ENCODE results near the gene IGLON5. TPM values are rescaled to one million over a fixed set of nuclear protein-coding genes. Genes with fewer than 3 reads are reported as not detected.

The IGLON5 gene
- total RNA-seq, 1 experiment from 2014 or later: not detected

DNA sequence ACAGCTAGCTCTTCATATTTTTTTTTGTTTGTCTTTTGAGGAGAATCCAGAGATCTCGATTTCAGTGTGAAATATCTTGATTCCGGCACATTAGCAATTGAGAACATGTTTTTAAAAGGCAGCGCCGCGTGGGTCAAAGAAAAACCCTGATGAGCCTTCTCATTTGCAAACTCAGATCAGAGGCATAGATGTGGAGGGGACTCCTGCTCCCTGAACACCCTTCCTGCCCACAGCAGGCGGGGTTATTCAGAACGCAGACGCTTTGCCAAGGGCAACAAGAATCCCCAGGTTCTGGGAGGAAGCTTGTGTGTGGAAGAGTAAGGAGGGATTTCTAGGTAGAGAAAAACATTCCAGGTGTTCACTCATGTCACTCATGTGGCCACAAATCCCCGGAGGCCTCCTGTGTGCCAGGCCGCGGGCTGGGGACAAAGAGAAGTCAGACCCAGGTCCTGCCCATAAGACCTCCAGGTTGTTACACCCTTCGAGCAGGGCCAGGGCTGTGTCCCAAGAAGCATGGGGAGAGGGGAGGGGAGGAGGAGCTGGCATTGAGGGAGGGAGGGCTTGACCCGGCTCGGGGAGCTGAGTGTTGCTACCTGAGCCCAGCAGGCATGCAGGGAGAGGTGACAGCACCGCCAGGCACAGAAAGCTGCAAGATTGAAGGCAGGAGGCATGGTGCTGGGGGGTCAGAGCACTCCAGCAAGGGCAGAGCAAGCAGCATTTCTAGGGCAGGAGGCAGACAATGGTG, 15.9 kb upstream of the IGLON5 start:
- DNase-seq (ENCODE audit: low read depth in 1 of 2, low spot score in 2 of 2): no peak
- Histone ChIP-seq H3K27ac (no peak overlapping the region), H3K27me3 (replicated peaks) (peaks cover 14% of the 10 kb centered on the region; the same call in 1 of the 2 replicates), H3K36me3 (no peaks in the 10 kb centered on the region), H3K9me3 (replicated peaks) (no peaks in the 10 kb centered on the region), H3K4me1 (replicated peaks) (no peaks in the 10 kb centered on the region), H3K4me3 (no peak overlapping the region)

DNA sequence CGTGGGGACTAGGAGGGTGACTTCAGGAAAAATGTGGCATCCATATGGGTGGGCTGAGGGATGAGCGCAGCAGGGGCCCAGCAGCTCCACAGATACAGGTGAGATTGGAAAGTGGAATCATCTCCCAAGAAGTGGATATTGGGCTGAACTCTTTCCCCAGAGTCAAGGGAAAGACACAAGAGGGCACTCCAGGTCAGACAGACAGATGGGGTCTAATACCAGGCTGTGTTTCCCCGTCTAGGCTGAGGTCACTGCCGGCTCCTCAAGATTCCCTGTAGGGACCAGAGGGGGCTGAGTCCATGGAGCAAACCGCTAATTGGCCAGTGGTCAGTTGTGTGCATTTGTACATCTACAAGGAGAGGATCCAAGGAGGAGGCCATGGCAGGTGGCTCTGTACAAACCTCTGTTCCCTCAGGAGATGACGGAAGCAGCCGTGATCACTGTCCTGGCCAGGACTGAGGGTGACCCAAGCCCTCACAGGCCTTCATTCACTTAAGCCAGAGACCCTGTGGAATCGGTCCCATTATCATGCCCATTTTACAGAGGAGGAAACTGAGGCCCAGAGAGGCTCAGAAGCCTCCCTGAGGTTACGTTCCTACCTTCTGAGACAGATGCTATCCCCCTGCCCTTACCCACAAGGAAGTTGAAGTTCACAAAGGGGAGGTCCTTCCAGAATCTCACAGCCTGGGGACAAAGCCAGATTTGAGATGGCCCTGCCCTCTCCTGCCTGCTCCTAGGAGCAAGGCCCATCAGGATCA, 14.9 kb upstream of the IGLON5 start:
- no peaks in the 10 kb centered on the region for H3K4me1 ChIP-seq (replicated peaks)
- no peaks in the 10 kb centered on the region for H3K9me3 ChIP-seq (replicated peaks)
- H3K27me3 ChIP-seq (replicated peaks): peaks cover 14% of the 10 kb centered on the region; the same call in 1 of the 2 replicates
- DNase-seq (ENCODE audit: low read depth in 1 of 2, low spot score in 2 of 2): no peak
- H3K27ac ChIP-seq: no peak overlapping the region
- no peaks in the 10 kb centered on the region for H3K36me3 ChIP-seq
- H3K4me3 ChIP-seq: no peak overlapping the region

DNA sequence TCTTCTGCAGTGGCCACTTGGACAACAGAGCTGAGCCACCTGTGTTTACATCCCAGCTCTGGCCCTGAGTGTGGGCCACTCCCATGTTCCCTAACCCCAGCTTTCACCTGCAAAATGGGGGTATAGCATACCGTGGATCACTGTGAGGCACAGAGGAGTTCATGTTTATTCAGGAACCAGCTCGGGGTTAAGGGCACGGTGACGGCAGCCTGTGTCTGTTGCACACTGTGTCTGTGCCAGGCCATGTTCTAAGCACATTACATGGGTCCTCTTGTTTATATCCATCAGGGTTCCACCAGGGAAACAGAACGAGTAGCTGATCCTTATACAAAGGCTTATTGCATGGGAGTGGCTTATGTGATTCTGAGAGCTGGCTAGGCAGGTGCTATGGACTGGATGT, 14.0 kb upstream of the IGLON5 start:
- no peak overlapping the region for H3K27ac ChIP-seq
- DNase-seq (ENCODE audit: low read depth in 1 of 2, low spot score in 2 of 2): no peak
- no peaks in the 10 kb centered on the region for H3K36me3 ChIP-seq
- H3K9me3 ChIP-seq (replicated peaks): no peaks in the 10 kb centered on the region
- peaks cover 14% of the 10 kb centered on the region; the same call in 1 of the 2 replicates for H3K27me3 ChIP-seq (replicated peaks)
- H3K4me3 ChIP-seq: no peak overlapping the region
- no peaks in the 10 kb centered on the region for H3K4me1 ChIP-seq (replicated peaks)

DNA sequence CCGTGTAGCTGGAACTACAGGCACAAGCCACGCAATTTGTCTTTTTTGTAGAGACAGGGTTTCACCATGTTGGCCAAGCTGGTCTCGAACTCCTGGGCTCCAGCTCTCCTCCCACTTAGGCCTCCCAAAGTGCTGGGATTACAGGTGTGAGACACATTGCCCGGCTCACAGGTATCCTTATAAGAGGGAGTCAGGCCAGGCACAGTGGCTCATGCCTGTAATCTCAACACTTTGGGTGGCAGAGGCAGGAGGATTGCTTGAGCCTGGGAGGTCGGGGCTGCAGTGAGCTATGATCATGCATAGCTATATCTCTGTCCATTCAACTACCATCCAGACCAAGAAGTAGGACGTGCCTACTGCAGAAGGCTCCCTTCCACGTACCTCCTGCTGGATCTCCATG, 10.2 kb upstream of the IGLON5 start:
- no peak for DNase-seq (ENCODE audit: low read depth in 1 of 2, low spot score in 2 of 2)
- Histone ChIP-seq H3K4me1 (replicated peaks) (no peaks in the 10 kb centered on the region), H3K36me3 (no peaks in the 10 kb centered on the region), H3K9me3 (replicated peaks) (no peaks in the 10 kb centered on the region), H3K27me3 (replicated peaks) (0 out of 2 replicates have a peak, but pooled peaks cover 9% of the 10 kb centered on the region), H3K4me3 (no peak overlapping the region), H3K27ac (no peak overlapping the region)

DNA sequence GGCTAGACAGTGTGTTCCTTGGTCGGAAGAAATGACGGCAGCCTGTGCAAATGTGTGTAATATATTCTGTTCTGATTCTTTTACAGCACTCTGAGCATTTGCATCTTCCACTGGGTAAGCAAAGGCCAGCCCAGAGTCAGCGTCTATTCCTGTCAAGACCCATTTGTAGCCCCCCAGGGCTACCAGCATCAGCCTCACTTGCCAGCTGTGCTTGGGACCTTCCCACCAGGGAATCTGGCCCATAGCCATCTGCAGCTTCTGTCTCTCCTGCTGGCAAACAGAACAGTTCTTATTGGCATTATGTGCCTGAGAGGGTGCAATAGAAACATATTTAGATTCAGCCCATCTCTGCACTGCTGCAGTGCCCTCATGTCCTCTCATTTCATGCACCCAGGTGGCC, 6.0 kb upstream of the IGLON5 start:
- Histone ChIP-seq H3K27me3 (replicated peaks) (0 out of 2 replicates have a peak, but pooled peaks cover 3% of the 10 kb centered on the region), H3K4me3 (no peak overlapping the region), H3K27ac (no peak overlapping the region), H3K36me3 (no peaks in the 10 kb centered on the region), H3K9me3 (replicated peaks) (no peaks in the 10 kb centered on the region; the same call in 1 of the 2 replicates), H3K4me1 (replicated peaks) (no peaks in the 10 kb centered on the region)
- no peak for DNase-seq (ENCODE audit: low read depth in 1 of 2, low spot score in 2 of 2)

DNA sequence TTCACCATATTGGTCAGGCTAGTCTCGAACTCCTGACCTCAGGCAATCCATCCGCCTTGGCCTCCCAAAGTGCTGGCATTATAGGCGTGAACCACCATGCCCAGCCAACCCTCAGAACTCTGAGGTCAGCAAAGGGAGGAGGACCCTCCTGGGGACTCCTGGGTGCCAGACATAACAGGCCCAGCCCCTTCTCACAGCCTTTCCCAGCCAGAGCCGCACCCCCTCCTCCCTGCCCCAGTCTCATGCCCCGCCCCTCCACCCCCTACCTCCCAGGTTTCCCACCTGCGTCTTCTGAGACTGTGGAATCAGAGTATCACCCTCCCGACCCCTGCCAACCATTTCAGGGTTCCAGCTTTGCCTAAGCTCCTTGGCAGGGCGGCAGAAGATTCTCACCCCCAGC, 5.2 kb downstream of the IGLON5 start:
- H3K4me1 ChIP-seq (replicated peaks): no peaks in the 10 kb centered on the region
- H3K36me3 ChIP-seq: no peaks in the 10 kb centered on the region
- no peaks in the 10 kb centered on the region for H3K27me3 ChIP-seq (replicated peaks)
- no peak overlapping the region for H3K27ac ChIP-seq
- no peak for DNase-seq (ENCODE audit: low read depth in 1 of 2, low spot score in 2 of 2)
- no peak overlapping the region for H3K4me3 ChIP-seq
- no peaks in the 10 kb centered on the region for H3K9me3 ChIP-seq (replicated peaks)

DNA sequence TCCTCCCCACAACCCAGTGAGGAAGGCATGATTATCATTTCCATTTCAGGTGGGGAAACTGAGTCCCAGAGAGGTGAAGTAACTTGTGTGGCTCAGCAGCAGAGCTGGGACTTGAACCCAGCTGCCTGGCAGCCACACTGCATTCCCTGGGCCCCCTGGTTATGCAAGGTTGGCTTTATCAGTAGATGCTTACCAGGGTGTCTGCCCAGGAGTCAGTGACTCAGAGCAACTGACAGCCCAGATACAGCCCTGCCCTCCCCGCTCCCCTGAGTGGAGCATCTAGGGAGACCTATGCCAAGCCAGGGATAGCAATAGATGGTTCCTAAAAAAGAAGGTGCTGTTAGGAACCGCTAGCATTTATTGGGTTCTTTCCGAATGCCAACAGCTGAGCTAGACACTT, 5.9 kb downstream of the IGLON5 start:
- H3K27ac ChIP-seq: no peak overlapping the region
- H3K9me3 ChIP-seq (replicated peaks): no peaks in the 10 kb centered on the region
- H3K27me3 ChIP-seq (replicated peaks): no peaks in the 10 kb centered on the region
- no peaks in the 10 kb centered on the region for H3K4me1 ChIP-seq (replicated peaks)
- H3K36me3 ChIP-seq: no peaks in the 10 kb centered on the region
- H3K4me3 ChIP-seq: no peak overlapping the region
- no peak for DNase-seq (ENCODE audit: low read depth in 1 of 2, low spot score in 2 of 2)

DNA sequence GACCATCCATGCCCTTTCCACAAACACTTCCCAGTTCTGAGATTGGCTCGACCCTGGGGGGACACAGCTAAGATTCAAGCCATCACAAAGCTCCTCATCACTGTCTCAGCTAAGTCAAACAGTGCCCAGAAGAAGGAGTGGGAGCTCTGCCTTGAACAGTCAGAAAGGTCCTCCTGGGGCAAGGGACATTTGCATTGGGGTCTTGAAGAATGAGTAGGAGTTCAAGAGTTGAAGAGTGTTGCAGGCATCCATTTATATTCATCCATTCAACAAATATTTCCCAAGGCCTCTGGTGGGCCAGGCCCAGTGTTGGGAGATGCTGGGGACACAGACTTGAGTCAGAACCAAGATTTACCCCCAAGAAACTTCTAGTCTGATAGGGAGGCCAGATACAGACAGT, 6.5 kb downstream of the IGLON5 start:
- no peak overlapping the region for H3K4me3 ChIP-seq
- H3K36me3 ChIP-seq: no peaks in the 10 kb centered on the region
- no peak overlapping the region for H3K27ac ChIP-seq
- H3K4me1 ChIP-seq (replicated peaks): no peaks in the 10 kb centered on the region
- no peak for DNase-seq (ENCODE audit: low read depth in 1 of 2, low spot score in 2 of 2)
- no peaks in the 10 kb centered on the region for H3K9me3 ChIP-seq (replicated peaks)
- H3K27me3 ChIP-seq (replicated peaks): no peaks in the 10 kb centered on the region

DNA sequence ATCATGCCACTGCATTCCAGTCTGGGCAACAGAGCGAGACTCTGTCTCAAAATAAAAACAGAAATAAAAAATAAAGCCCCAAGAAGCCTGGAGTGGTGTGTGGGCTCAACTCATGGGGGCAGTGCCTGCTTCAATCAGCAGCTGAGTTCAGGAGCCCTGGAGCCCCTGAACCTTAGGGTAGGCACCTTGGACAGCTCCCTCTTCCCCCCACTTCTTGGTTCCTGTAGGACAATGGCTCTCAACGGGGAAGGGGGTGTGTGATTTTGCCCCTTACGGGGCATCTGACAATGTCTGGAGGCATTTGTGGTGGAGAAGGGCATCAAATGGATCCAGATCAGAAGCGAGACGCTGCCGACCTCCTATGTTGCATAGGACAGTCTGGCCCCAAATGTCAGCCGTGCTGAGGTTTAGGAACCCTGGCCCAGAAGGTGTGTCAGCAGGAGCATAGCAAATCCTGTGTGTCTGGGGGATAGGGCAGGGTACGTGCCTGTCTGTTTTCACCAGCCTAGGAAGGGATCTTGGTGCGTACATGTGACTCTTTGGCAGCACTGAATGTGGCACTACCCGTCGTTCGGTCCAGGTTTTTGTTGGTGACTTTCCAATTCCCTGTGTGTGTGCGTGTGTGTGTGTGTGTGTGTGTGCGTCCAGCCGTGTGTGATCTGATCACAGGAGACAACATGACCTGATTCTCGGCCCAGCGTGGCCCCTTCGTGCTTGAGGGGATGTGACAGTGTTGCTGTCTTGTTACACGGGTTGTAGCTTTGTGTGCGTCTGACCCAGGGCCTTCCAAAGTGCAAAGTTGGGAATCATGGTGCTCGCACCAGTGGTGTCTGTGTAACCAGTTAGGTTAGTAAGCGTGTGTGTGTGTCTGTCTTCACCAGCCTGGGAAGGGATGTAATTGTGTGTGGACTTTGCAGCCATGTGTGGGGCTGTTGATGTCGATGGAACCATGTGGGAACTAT, 7.5 kb downstream of the IGLON5 start:
- no peak for DNase-seq (ENCODE audit: low read depth in 1 of 2, low spot score in 2 of 2)
- no peak overlapping the region for H3K27ac ChIP-seq
- no peaks in the 10 kb centered on the region for H3K36me3 ChIP-seq
- no peak overlapping the region for H3K4me3 ChIP-seq
- H3K27me3 ChIP-seq (replicated peaks): no peaks in the 10 kb centered on the region
- H3K4me1 ChIP-seq (replicated peaks): no peaks in the 10 kb centered on the region
- H3K9me3 ChIP-seq (replicated peaks): no peaks in the 10 kb centered on the region

DNA sequence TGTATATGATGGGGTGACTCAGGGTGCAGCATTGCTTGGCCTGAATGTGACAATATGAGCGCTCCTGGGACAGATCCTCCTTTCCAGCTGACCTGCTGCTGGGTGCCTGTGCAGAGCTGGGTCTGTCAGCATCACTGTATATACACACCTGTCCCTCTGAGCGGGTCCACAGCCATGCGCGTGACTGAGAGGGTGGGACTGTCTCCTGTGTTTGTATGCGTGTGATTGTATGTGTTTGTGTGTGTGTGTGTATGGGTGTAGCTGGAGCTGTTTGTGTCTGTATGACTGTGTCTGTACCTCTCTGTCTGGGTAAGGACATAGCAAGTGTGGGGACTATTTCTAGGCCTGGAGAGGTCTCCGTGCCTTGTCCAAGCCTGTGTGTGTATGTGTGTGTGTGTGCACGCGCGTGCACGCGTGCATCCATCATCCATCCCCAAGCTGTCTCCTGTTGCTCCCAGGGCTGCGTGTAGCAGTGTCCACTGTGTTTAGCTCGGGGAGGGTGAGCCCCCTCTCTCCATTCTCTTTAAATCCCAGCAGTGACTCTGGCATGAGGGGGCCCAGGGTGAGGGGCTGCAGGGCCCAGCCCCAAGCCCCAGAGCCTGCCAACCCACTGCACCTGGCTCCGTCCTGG, 8.3 kb downstream of the IGLON5 start:
- no peaks in the 10 kb centered on the region for H3K4me1 ChIP-seq (replicated peaks)
- no peak overlapping the region for H3K27ac ChIP-seq
- H3K27me3 ChIP-seq (replicated peaks): no peaks in the 10 kb centered on the region
- H3K4me3 ChIP-seq: no peak overlapping the region
- DNase-seq (ENCODE audit: low read depth in 1 of 2, low spot score in 2 of 2): no peak
- H3K36me3 ChIP-seq: no peaks in the 10 kb centered on the region
- H3K9me3 ChIP-seq (replicated peaks): no peaks in the 10 kb centered on the region

DNA sequence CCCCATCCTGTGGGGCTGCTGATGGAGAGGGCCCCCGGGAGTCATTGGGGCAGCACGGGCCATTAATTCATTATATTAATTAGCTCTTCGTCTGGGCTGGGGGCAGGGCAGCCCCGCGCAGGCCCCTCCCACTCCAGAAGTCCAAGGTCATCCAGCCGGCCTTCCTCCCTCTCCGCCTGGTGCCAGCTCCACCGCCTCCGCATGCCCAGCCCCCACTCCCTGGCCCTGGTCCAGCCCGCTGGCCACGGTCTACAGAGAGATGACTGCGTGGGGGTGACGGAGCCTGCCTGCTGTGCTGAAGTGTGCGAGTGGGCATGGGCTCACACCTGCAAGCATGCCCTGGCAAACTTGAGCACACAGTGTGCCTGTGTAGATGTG, 8.8 kb downstream of the IGLON5 start:
- Histone ChIP-seq H3K27me3 (replicated peaks) (no peaks in the 10 kb centered on the region), H3K9me3 (replicated peaks) (no peaks in the 10 kb centered on the region), H3K27ac (no peak overlapping the region), H3K4me3 (no peak overlapping the region), H3K36me3 (no peaks in the 10 kb centered on the region), H3K4me1 (replicated peaks) (no peaks in the 10 kb centered on the region)
- DNase-seq (ENCODE audit: low read depth in 1 of 2, low spot score in 2 of 2): no peak

DNA sequence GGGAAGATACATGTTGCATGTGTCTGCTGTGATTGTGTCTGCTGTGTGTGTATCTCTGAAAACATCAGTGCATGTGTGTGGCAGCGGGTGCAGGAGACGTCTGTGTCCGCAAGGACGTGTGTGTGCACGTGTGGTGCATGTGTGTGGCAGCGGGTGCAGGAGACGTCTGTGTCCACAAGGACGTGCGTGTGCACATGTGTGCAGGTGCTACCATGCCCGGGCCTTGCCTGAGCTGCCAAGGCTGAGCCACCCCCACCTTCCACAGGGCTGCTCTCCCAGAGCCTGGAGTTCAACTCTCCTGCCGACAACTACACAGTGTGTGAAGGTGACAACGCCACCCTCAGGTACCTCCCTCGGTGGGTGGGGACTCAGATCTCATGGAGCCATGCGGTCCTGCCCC, 10.4 kb downstream of the IGLON5 start:
- Histone ChIP-seq H3K27me3 (replicated peaks) (no peaks in the 10 kb centered on the region), H3K4me1 (replicated peaks) (no peaks in the 10 kb centered on the region), H3K9me3 (replicated peaks) (no peaks in the 10 kb centered on the region), H3K4me3 (no peak overlapping the region), H3K36me3 (no peaks in the 10 kb centered on the region), H3K27ac (no peak overlapping the region)
- no peak for DNase-seq (ENCODE audit: low read depth in 1 of 2, low spot score in 2 of 2)

DNA sequence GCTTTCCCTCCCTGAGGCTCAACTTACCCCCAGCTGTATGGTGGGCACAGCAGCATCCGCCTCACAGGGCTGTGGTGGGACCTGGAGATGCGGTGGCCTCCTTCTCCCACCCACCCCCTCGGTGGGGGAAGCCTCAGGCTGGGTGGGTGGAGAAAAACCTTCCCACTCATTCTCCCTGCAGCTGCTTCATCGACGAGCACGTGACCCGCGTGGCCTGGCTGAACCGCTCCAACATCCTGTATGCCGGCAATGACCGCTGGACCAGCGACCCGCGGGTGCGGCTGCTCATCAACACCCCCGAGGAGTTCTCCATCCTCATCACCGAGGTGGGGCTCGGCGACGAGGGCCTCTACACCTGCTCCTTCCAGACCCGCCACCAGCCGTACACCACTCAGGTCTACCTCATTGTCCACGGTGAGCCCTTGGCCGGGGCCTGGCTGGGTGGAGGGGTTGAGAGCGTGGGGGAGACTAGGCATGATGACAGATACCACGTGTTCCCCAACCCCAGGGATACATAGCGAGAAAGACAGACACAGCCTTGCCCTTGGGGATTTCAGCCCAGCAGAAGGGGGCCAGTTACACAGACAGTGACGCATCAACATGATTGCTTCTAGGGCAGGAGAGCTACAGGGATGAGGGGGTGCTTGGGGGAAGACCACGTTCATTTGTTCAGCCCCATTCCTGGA, 12.2 kb downstream of the IGLON5 start:
- no peak for DNase-seq (ENCODE audit: low read depth in 1 of 2, low spot score in 2 of 2)
- no peak overlapping the region for H3K27ac ChIP-seq
- no peak overlapping the region for H3K4me3 ChIP-seq
- 0 out of 2 replicates have a peak, but pooled peaks cover 3% of the 10 kb centered on the region for H3K27me3 ChIP-seq (replicated peaks)
- no peaks in the 10 kb centered on the region for H3K36me3 ChIP-seq
- no peaks in the 10 kb centered on the region for H3K4me1 ChIP-seq (replicated peaks)
- H3K9me3 ChIP-seq (replicated peaks): no peaks in the 10 kb centered on the region

Data from SJSA1 (cell line).